Measurements from ENCODE around the gene FGF21.

DNA sequence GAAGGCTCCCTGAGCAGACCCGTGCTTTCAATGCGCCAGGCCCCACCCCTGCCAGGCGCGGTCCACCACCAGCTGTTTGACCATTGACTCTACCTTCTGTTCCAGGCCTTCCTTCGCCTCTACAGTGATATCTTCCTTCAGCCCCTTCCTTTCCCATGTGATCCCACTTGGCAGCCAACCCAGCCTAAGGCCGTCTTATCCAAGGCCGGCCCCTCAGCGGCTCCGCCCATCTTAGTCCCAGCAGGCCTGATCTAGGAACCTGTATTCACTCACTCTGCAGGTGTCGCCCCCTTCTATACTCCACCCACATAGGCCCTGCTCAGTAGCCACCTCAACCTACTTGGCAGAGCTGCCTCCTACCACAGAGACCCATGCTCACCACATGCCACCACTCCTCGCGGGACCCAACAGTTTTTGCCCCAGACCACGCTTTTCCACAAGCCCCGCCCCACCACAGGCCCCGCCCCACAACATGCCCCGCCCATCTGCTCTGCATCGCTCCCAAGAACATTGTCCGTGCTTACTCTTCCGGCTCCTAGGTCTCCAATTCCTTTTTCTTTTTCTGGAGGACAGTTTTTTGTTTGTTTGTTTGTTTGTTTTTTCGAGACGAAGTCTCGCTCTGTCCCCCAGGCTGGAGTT is 17.8 kb upstream of the FGF21 start:
- TF ChIP-seq POLR2A (IDR thresholded peaks at IDR 0.05; ENCODE audit: low read depth, low read length) (no peak), POLR2AphosphoS5 (IDR thresholded peaks at IDR 0.05; ENCODE audit: low read depth, low read length) (no peak), TAF1 (IDR thresholded peaks at IDR 0.05; ENCODE audit: borderline replicate concordance, low read depth, low read length) (no peak)

All from GM12892 (cell line).